T-helper 1 cell treated with Interleukin-12 subunit alpha and Interleukin-12 subunit beta and Interleukin-4 antibody, amounts not matched to agents 30 ng/mL and 1 ng/mL, for 36 hours (primary cell): ENCODE results near the gene SMIM15. TPM values are rescaled to one million over a fixed set of nuclear protein-coding genes. Genes with fewer than 3 reads are reported as not detected.

Experiments used
- intact Hi-C: fragments of 100-400 bp; cut with micrococcal nuclease; formaldehyde crosslinking; loops from one replicate; pipeline ENCODE4 v1.15.1; 2024
- total RNA-seq: library from RNA; stranded (reverse); gene quantifications from 2 replicates; pipeline ENCODE4 v1.2.3, GENCODE V29; 2022

The SMIM15 gene
- total RNA-seq, 1 donor from 2014 or later: 50.8 TPM

- intact Hi-C loops: loop anchor here (2.0 to 5.0 kb wide), 4 partner anchors 198 to 483 kb away; partner anchors contain the start of gene DEPDC1B
Observed at GRCh38 chr5:61160497-61160896, 1.8 kb downstream of the SMIM15 start.

DNA sequence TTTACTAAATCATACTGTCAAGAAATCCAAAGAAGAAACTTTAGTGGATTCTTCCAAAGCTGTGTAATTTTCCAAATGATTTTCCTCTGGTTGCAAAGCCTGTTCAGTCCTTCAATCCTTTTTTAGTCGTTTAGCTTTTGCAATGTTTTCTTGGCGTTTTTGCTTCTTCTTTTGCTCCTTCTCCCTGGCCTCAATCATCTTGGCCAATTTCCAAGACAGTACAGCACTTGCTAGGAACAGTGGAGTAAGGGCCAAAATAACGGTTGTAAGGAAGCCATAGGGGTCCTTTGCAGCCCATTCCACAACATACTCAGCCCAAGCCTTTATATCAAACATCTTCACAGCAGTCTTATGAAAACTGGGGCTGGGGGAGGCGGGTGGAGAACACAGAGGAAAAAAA is 2.4 kb downstream of the SMIM15 start:
- intact Hi-C loops: loop anchor here (2.0 to 5.0 kb wide), 4 partner anchors 198 to 483 kb away; partner anchors contain the start of gene DEPDC1B

DNA sequence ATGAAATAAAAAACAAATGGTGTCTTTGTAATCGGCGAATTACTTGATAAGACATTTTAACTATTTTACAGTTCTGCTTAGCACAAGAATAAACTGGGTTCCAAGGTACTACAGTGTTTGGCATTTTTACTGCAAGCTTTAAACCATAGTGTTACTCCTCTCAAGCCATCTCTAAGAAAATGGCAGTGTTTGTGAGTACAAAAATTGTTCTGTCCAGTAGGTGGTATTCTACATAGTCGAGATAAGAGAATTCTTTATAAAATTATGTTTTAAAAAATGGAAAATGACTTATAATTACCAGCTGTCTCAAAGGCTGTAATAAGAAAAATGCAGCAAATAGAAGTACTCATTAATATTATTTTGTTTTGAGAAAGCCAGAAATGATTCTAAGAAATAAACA is 3.2 kb downstream of the SMIM15 start:
- intact Hi-C loops: no loop called here

DNA sequence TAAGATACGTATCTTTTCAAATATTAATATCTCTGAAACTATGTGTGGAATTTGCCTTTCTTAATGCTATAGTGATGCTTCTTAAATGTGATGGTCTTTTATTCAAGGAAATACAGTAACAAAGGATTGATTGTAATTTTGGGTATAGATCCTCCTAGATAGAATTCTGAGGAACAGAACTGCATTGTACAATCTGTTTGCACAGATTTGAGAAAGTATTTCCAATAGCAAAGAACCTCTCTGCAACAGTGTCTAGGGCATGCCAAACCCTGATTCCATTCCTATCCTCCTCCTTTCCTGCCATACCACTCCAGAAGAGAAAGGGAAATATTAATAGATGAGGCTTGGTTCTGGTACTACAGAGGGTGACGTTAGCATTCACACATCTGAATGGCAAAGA is 10.4 kb downstream of the SMIM15 start:
- intact Hi-C loops: no loop called here

GRCh38 chr5:61148515-61148914 is 13.8 kb downstream of the SMIM15 start:
- intact Hi-C loops: no loop called here

DNA sequence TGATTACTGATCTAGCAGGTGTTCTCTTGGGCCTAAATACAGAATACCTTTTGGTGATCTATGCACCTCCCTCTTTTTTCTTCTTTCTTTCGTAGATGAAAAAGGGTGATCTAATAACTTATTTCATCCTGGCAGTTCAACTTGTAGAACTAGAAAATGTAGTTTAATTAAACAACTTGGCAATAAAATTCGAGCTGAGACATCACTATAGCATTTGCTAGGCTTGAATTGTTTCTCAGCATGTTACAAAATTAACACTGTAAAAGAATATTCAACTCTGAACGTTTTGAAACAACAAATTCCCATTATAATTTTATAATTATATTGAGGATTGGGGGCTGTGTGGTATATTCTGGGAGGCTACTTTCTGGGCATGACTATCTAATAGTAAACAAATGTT is 19.5 kb downstream of the SMIM15 start:
- intact Hi-C loops: no loop called here

DNA sequence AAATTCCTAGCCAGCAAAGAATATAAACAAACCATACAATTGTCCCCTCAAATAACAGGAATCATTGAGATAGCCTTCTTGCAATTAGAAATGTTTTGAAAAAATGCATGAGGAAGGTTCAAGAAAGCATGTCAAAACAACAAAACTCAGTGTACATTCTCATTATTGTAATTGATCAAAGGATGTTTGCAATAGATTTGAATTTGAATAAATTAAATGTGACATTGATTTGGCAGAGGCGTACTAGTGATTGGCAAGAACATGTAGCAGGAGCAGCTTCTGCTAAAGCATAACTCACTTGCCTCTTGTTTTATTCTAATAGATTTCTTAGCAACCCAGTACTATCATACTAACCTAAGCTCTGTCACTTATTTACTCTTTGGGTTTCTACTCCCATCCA is 19.9 kb downstream of the SMIM15 start:
- intact Hi-C loops: no loop called here

DNA sequence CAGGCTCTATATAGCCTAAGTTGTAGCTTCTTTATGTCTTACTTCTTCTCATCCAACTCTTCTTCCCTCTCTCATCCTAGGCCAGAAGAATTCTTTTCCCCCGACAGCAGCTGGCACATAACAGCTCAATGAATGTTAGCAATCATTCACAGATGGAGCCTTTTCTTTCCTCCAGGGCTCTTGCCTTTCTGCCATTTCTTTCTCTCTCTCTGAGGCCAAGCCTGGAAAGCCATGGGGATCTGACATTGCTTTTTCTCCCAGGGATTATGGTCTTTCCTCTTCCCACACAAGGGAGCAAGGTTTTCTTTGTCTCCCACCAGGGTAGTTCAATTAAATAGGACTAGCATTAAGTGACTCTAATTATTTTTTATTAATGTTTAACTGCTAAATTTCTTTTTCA is 20.5 kb downstream of the SMIM15 start:
- intact Hi-C loops: no loop called here

- intact Hi-C loops: no loop called here
Observed at GRCh38 chr5:61139931-61140330, 22.3 kb downstream of the SMIM15 start.

GRCh38 chr5:61139094-61139873 is 23.0 kb downstream of the SMIM15 start:
- intact Hi-C loops: no loop called here

DNA sequence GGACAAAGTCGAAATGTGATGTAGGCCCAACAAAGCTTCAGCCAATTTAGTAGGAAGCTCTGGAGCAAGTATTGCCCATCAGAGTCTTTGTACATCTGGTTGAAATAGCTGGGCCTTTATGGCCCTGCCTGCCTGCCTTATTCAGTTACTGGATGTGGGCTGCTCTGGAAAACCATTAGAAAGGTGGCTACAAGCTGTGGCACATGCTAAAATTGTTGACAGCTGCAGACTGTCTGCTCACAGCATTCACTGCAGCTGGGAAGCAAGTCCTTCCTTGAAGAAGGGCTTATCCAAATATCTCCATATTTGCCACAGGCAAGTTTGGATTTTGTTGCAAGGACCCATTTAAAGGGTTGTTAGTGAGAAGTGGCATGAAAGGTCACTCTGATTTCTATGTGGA is 24.4 kb downstream of the SMIM15 start:
- intact Hi-C loops: no loop called here

DNA sequence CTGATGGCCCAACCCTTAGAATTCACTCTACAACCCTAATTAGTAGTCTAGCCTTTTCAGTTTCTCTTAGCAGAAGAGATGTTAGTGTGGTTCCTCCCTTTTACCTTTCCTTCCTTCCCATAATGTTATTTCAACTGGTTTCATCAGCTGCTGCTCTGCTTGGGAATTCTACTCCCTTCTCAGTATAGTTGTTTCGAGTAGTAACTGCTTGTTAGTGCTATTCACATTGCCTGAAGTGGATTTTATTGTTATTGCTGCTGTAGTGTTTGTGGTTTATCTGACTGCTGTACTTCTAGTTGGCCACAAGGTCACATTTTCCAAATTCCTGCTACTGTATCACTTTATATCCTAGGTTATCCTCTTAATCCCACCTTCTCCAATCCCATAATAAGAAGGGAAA is 29.7 kb downstream of the SMIM15 start:
- intact Hi-C loops: no loop called here

- intact Hi-C loops: no loop called here
Observed at GRCh38 chr5:61130289-61130688, 32.0 kb downstream of the SMIM15 start.

DNA sequence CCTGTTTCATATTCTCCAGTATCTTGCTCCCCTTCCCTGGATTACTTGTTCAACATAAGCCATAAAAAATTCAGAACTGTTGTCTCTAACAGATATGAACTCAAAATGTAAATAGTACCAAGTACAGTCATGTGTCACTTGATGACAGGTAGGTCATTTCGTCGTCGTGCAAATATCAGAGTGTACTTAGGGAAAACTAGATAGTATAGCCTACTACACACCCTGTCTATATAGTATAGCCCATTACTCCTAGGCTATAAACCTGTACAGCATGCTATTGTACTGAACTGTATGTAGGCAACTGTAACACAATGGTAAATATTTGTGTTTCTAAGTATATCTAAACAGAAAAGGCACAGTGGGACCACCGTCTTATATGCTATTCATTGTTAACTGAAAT is 39.1 kb downstream of the SMIM15 start:
- intact Hi-C loops: no loop called here

DNA sequence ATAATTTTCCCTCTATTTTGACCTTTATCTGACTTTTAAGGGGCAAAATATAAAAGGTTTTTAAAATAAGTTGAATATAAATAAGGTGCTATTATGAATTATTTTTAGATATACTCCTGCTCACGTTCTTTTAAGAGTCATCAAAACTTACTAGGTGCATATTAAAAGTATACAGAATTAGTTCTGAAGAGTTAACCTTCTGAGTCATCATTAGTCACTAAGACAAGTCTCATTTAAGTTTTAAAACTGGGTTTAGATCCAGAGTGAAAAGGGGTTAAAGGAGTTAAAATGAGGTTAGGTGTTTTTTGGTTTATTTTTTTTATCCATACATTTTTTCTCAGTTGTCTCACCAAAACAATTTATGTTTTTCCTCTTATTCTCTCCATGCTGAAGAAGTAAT is 41.7 kb downstream of the SMIM15 start:
- intact Hi-C loops: no loop called here

- intact Hi-C loops: loop anchor here (2.0 kb wide), 1 partner anchor 16 kb away; no protein-coding TSS in a partner anchor
Observed at GRCh38 chr5:61119066-61119465, 43.2 kb downstream of the SMIM15 start.

DNA sequence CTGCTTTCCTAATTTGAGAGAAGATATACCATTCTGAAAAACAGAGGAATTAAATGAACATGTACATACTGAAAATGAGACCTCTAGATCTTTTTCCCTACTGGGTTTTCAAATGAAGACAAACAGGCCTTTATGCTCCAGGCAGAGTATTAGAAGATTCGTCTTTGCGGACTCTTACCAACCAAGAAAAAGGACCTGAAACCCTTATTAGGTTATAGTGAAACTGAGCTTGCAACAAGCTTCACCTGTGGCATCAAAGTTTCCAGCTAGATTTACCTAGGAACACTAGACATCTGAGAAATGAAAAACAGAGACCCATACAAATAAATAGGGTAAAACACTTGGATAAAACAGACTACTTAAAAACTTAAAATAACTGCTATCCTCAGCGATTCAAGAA is 46.3 kb downstream of the SMIM15 start:
- intact Hi-C loops: no loop called here

GRCh38 chr5:61114441-61114840 is 47.8 kb downstream of the SMIM15 start:
- intact Hi-C loops: no loop called here

Other genes with a start within 250 kb of the SMIM15 start
- gene ERCC8, start 217.4 kb downstream of the SMIM15 start, total RNA-seq: 9.1 and 10.9 TPM in 2 replicates
- 14.9 and 15.2 TPM in 2 replicates for gene NDUFAF2, start 217.3 kb downstream of the SMIM15 start, total RNA-seq
- 5.4 and 5.9 TPM in 2 replicates for gene ZSWIM6, start 169.8 kb upstream of the SMIM15 start, total RNA-seq